Liver (tissue), 9 donors: ENCODE results near the gene CCDC89. TPM values are rescaled to one million over a fixed set of nuclear protein-coding genes. Genes with fewer than 3 reads are reported as not detected.

ENCODE experiments used
- DNase-seq: peaks from one replicate; pipeline ENCODE4 v3.0.0-alpha.2; 2017; ENCODE audit warnings: low spot score
- H3K27ac ChIP-seq, 2 donors: one replicate each; pipeline ENCODE4 v1.7.0; 2013; ENCODE audit warnings: inconsistent platforms in 2 of 2, low read length in 2 of 2, control low read depth in 1 of 2, low read depth in 1 of 2, mild to moderate bottlenecking in 1 of 2
- H3K27me3 ChIP-seq, 4 donors: one replicate each; pipeline versions ENCODE4 v1.6.1 to v1.7.0; 2013; ENCODE audit warnings: low read length in 3 of 4, inconsistent platforms in 1 of 4, mild to moderate bottlenecking in 1 of 4, moderate library complexity in 1 of 4; ENCODE audit not compliant: control insufficient read depth in 4 of 4, insufficient read depth in 4 of 4
- H3K36me3 ChIP-seq, 4 donors: one replicate each; pipeline versions ENCODE4 v1.6.1 to v1.7.0; 2013; ENCODE audit warnings: low read length in 3 of 4, mild to moderate bottlenecking in 3 of 4, low read depth in 1 of 4, moderate library complexity in 1 of 4; ENCODE audit not compliant: control insufficient read depth in 4 of 4, insufficient read depth in 3 of 4
- H3K4me1 ChIP-seq, 4 donors: one replicate each; pipeline versions ENCODE4 v1.6.1 to v1.7.0; 2013; ENCODE audit warnings: low read length in 3 of 4, mild to moderate bottlenecking in 3 of 4, moderate library complexity in 1 of 4; ENCODE audit not compliant: control insufficient read depth in 4 of 4, insufficient read depth in 4 of 4
- H3K4me3 ChIP-seq, 3 donors: one replicate each; pipeline versions ENCODE4 v1.6.1 to v1.7.0; 2013; ENCODE audit warnings: low read length in 3 of 3, control low read depth in 1 of 3, low read depth in 1 of 3, mild to moderate bottlenecking in 1 of 3
- H3K9ac ChIP-seq, 2 donors: one replicate each; pipeline ENCODE4 v1.7.0; 2013; ENCODE audit warnings: low read length in 2 of 2, mild to moderate bottlenecking in 2 of 2, moderate library complexity in 2 of 2, control low read depth in 1 of 2, low read depth in 1 of 2
- H3K9me3 ChIP-seq, 4 donors: one replicate each; pipeline versions ENCODE4 v1.6.1 to v1.7.0; 2013; ENCODE audit warnings: low read length in 3 of 4; ENCODE audit not compliant: control insufficient read depth in 4 of 4
- FOXA2 ChIP-seq: IDR thresholded peaks from 2 replicates; pipeline ENCODE4 v1.6.1; 2016; ENCODE audit warnings: antibody characterized with exemption
- GABPA ChIP-seq, 2 donors: IDR thresholded peaks in 1 of 2; conservative IDR thresholded peaks in 1 of 2; 2 replicates each; pipeline ENCODE4 v1.6.1; 2016; ENCODE audit warnings: antibody characterized with exemption in 2 of 2, mild to moderate bottlenecking in 1 of 2, moderate library complexity in 1 of 2
- HNF4A ChIP-seq, 2 donors: conservative IDR thresholded peaks; 2 replicates each; pipeline ENCODE4 v1.6.1; 2016; ENCODE audit warnings: antibody characterized with exemption in 2 of 2, mild to moderate bottlenecking in 2 of 2
- RAD21 ChIP-seq, 2 donors: IDR thresholded peaks; 2 replicates each; pipeline ENCODE4 v1.6.1; 2016; ENCODE audit warnings: antibody characterized with exemption in 2 of 2, mild to moderate bottlenecking in 2 of 2
- SP1 ChIP-seq: IDR thresholded peaks from 2 replicates; pipeline ENCODE4 v1.6.1; 2018; ENCODE audit warnings: antibody characterized with exemption, mild to moderate bottlenecking
- YY1 ChIP-seq: IDR thresholded peaks from 2 replicates; pipeline ENCODE4 v1.6.1; 2016; ENCODE audit warnings: antibody characterized with exemption, mild to moderate bottlenecking
- WGBS: extraction: QIAGEN DNeasy Blood & Tissue Kit; methylation state at CpG from one replicate; pipeline ENCODE4 v1.1.7; 2013; 5-methylcytosine and 5-hydroxymethylcytosine counted together
- polyA plus RNA-seq, 2 donors: library from polyadenylated mRNA; stranded (reverse) in 1 of 2; unstranded in 1 of 2; fragments of 200-250 nt in 1 of 2; fragments of >200 nt in 1 of 2; fragmentation: Nextera tagmentation in 1 of 2; extraction: Ambion mirVana in 1 of 2; gene quantifications; one replicate each; pipeline versions ENCODE4 v1.2.1 to v1.2.3, GENCODE V29; 2013 to 2015
- total RNA-seq, 2 donors: library from RNA; depleted of rRNA; stranded (reverse); fragments of >200 nt; gene quantifications; one replicate each; pipeline ENCODE4 v1.2.3, GENCODE V29; 2014
- TF ChIP-seq, protein P1 (sequence below): fragments of 150-350 bp; IDR thresholded peaks from 2 replicates; pipeline ENCODE4 v1.5.1; 2017; ENCODE audit warnings: improper control_type of control experiment, low read depth, low read length; ENCODE audit not compliant: missing input control
- TF ChIP-seq, protein P2 (sequence below): IDR thresholded peaks from 2 replicates; pipeline ENCODE4 v1.6.1; 2016; ENCODE audit warnings: antibody characterized with exemption
- TF ChIP-seq, protein P3 (sequence below): IDR thresholded peaks from 2 replicates; pipeline ENCODE4 v1.6.1; 2016; ENCODE audit warnings: antibody characterized with exemption, mild to moderate bottlenecking
- TF ChIP-seq, protein P4 (sequence below): IDR thresholded peaks from 2 replicates; pipeline ENCODE4 v1.6.1; 2016; ENCODE audit warnings: antibody characterized with exemption
- donor health status: healthy.
- donor health status: healthy.
- donor health status: healthy.
- donor health status: healthy.
- donor health status: healthy.

The CCDC89 gene
- total and polyA plus RNA-seq, 4 donors = 0.17 to 1.0 (median 0.28) TPM; not detected in 1

DNA sequence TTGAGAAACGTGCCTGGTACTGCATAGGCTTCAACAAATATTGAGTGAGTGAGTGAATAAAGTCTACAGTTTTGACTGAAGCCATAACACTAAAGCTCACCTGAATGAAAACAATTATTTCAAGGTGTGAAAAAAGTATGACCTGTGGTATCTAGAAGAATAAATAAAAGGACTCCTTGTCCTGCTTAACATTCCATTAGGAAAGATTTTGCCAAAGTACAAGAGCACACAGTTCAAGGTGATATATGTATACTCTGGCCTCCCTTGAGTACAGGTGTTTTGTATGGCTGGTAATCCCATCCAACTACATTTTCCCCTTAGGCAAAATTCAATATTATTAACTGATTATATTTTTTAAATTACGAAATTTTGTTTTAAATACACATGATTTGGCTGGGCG, 19.3 kb downstream of the CCDC89 start:
- Histone ChIP-seq H3K36me3 (no peaks in the 10 kb centered on the region), H3K4me3 (no peak overlapping the region), H3K27ac (no peak overlapping the region), H3K4me1 (peaks cover 0 to 30% (median 16%) of the 10 kb centered on the region in 4 donors), H3K9ac (no peak overlapping the region), H3K9me3 (no peaks in the 10 kb centered on the region), H3K27me3 (no peaks in the 10 kb centered on the region)
- 88% methylated on average over 3 of the region's 3 CpGs for WGBS
- TF ChIP-seq FOXA2 (no peak), RAD21 (IDR thresholded peaks at IDR 0.05) (no peak), GABPA (IDR thresholded peaks at IDR 0.05 in 1 of 2, conservative IDR thresholded peaks at IDR 0.05 in 1 of 2) (no peak)
- DNase-seq = no peak

DNA sequence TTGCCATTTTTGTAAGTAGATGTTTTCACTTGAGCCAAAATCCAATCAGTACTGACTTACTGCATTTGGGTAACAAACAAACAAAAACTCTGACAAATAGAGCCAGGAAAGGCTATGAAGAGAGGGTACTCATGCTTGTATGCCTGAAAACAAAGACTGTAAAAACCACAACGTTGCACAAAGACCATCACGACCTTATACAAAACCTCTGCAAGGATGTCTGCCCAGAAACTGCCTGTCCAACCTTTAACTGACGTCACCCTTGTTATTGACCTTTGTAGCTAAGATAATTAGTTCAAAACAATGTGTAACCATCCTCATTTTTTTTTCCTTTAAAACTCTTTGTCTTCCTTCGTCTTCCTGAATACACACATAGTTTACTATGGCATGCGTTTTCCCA, 20.3 kb downstream of the CCDC89 start:
- 61% methylated on average over 5 of the region's 5 CpGs for WGBS
- no peak overlapping the region for H3K27ac ChIP-seq
- no peak overlapping the region for H3K9ac ChIP-seq
- no peak for DNase-seq
- TF ChIP-seq, protein P1, sequence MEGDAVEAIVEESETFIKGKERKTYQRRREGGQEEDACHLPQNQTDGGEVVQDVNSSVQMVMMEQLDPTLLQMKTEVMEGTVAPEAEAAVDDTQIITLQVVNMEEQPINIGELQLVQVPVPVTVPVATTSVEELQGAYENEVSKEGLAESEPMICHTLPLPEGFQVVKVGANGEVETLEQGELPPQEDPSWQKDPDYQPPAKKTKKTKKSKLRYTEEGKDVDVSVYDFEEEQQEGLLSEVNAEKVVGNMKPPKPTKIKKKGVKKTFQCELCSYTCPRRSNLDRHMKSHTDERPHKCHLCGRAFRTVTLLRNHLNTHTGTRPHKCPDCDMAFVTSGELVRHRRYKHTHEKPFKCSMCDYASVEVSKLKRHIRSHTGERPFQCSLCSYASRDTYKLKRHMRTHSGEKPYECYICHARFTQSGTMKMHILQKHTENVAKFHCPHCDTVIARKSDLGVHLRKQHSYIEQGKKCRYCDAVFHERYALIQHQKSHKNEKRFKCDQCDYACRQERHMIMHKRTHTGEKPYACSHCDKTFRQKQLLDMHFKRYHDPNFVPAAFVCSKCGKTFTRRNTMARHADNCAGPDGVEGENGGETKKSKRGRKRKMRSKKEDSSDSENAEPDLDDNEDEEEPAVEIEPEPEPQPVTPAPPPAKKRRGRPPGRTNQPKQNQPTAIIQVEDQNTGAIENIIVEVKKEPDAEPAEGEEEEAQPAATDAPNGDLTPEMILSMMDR = no peak
- TF ChIP-seq, protein P2, sequence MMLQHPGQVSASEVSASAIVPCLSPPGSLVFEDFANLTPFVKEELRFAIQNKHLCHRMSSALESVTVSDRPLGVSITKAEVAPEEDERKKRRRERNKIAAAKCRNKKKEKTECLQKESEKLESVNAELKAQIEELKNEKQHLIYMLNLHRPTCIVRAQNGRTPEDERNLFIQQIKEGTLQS = no peak
- TF ChIP-seq HNF4A (conservative IDR thresholded peaks at IDR 0.05) = no peak
- no peak for TF ChIP-seq SP1
- TF ChIP-seq, protein P3, sequence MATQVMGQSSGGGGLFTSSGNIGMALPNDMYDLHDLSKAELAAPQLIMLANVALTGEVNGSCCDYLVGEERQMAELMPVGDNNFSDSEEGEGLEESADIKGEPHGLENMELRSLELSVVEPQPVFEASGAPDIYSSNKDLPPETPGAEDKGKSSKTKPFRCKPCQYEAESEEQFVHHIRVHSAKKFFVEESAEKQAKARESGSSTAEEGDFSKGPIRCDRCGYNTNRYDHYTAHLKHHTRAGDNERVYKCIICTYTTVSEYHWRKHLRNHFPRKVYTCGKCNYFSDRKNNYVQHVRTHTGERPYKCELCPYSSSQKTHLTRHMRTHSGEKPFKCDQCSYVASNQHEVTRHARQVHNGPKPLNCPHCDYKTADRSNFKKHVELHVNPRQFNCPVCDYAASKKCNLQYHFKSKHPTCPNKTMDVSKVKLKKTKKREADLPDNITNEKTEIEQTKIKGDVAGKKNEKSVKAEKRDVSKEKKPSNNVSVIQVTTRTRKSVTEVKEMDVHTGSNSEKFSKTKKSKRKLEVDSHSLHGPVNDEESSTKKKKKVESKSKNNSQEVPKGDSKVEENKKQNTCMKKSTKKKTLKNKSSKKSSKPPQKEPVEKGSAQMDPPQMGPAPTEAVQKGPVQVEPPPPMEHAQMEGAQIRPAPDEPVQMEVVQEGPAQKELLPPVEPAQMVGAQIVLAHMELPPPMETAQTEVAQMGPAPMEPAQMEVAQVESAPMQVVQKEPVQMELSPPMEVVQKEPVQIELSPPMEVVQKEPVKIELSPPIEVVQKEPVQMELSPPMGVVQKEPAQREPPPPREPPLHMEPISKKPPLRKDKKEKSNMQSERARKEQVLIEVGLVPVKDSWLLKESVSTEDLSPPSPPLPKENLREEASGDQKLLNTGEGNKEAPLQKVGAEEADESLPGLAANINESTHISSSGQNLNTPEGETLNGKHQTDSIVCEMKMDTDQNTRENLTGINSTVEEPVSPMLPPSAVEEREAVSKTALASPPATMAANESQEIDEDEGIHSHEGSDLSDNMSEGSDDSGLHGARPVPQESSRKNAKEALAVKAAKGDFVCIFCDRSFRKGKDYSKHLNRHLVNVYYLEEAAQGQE = no peak
- TF ChIP-seq, protein P4, sequence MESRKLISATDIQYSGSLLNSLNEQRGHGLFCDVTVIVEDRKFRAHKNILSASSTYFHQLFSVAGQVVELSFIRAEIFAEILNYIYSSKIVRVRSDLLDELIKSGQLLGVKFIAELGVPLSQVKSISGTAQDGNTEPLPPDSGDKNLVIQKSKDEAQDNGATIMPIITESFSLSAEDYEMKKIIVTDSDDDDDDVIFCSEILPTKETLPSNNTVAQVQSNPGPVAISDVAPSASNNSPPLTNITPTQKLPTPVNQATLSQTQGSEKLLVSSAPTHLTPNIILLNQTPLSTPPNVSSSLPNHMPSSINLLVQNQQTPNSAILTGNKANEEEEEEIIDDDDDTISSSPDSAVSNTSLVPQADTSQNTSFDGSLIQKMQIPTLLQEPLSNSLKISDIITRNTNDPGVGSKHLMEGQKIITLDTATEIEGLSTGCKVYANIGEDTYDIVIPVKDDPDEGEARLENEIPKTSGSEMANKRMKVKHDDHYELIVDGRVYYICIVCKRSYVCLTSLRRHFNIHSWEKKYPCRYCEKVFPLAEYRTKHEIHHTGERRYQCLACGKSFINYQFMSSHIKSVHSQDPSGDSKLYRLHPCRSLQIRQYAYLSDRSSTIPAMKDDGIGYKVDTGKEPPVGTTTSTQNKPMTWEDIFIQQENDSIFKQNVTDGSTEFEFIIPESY = no peak
- no peak for TF ChIP-seq YY1
- H3K27me3 ChIP-seq = no peaks in the 10 kb centered on the region
- no peaks in the 10 kb centered on the region for H3K9me3 ChIP-seq
- peaks cover 0 to 25% (median 18%) of the 10 kb centered on the region in 4 donors for H3K4me1 ChIP-seq
- H3K4me3 ChIP-seq = peak overlapping the region in 1 of 3 donors; percentile 99
- no peaks in the 10 kb centered on the region for H3K36me3 ChIP-seq
